ENCODE data around the gene HNRNPA3. TPM values are rescaled to one million over a fixed set of nuclear protein-coding genes. Genes with fewer than 3 reads are reported as not detected.

The HNRNPA3 gene
- total and polyA plus RNA-seq, 2 of the 13 experiments (the other 11 are each of a cell fraction or from before 2014, with no cell fraction given) = 73.3 to 97.7 TPM

- TF ChIP-seq ATF2 (CRISPR knock-in tag; IDR thresholded peaks at IDR 0.05) = peak; percentile 93
- no peak for TF ChIP-seq ELK4 (CRISPR knock-in tag; IDR thresholded peaks at IDR 0.05; ENCODE audit: borderline replicate concordance)
- no peak; the same call in 1 of the 2 replicates for TF ChIP-seq ZNF816 (CRISPR knock-in tag; IDR thresholded peaks at IDR 0.05; ENCODE audit: borderline replicate concordance)
- TF ChIP-seq ZNF142 (CRISPR knock-in tag; IDR thresholded peaks at IDR 0.05) = peak; percentile 79; the same call in 1 of the 2 replicates
- peak; percentile 86; the same call in 1 of the 2 replicates for TF ChIP-seq BRD4 (CRISPR knock-in tag; IDR thresholded peaks at IDR 0.05)
- TF ChIP-seq RARG (CRISPR knock-in tag; IDR thresholded peaks at IDR 0.05; ENCODE audit: low read depth) = no peak
- TF ChIP-seq TSC22D2 (CRISPR knock-in tag; IDR thresholded peaks at IDR 0.05; ENCODE audit: borderline replicate concordance) = peak; percentile 93; the same call in 1 of the 2 replicates
- peak; percentile 79; the same call in 1 of the 2 replicates for TF ChIP-seq NFKBIZ (CRISPR knock-in tag; IDR thresholded peaks at IDR 0.05)
- no peak for TF ChIP-seq ZEB1 (IDR thresholded peaks at IDR 0.05; ENCODE audit: insufficient replicate concordance, low read depth)
- no peak for TF ChIP-seq SRSF9 (IDR thresholded peaks at IDR 0.05; ENCODE audit: borderline replicate concordance, insufficient read depth, low read depth, low read length, poor library complexity, severe bottlenecking)
- TF ChIP-seq ZNF577 (CRISPR knock-in tag; IDR thresholded peaks at IDR 0.05; ENCODE audit: borderline replicate concordance, low read depth) = no peak; the same call in 1 of the 2 replicates
- no peak for TF ChIP-seq TP53 (CRISPR knock-in tag; conservative IDR thresholded peaks at IDR 0.05)
- TF ChIP-seq CREB1 (IDR thresholded peaks at IDR 0.05) = no peak
- no peak for TF ChIP-seq CREB1 (CRISPR knock-in tag; IDR thresholded peaks at IDR 0.05)
- TF ChIP-seq ZNF33A (CRISPR knock-in tag; IDR thresholded peaks at IDR 0.05; ENCODE audit: borderline replicate concordance) = no peak
- no peak for TF ChIP-seq SUZ12 (IDR thresholded peaks at IDR 0.05; ENCODE audit: low read depth, low read length)
Measured at GRCh38 chr2:177212891-177213856, 580 bp downstream of the HNRNPA3 start (continued).

Measured in HepG2 (cell line).